ENCODE data around the gene MYADML2.

DNA sequence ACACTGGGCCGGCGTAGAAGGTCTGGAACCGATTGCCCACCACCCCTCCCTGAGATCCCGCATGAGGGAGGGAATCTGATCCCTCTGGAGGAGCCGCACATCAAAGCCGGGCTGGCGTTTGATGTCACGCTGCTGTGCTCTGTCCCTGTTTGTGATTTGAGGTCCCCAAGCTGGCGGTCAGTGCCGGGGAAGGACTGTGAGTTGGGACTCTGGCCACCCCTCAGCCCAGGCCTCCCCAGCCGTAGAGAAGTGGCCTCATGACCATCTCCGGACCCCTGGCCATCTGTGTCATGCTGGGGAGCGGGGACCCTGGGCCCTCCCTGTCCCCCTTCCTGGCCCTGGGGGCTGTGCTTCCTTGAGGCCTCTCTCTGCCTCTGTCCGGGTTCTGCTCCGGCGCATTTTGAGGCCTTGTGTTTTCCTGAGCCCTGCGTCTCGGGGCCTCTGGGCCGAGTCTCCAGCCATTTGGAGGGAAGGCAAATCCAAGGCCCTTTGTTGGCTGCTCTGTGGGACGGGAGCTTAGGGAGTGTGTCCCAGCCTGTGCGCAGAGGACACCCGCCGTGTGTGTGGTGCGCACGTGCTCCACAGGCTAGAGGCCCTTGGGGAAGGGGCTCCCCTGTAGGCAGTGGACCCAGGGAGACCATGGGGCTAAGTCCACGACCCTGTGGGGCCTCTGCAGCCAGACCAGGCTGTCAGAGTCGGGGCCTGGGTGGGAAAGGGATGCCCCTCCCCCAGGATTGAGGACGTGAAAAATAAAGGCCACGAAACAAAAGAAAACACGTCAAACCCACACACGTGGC is 45.5 kb upstream of the MYADML2 start:
- TF ChIP-seq POLR2A (IDR thresholded peaks at IDR 0.05; ENCODE audit: control extremely low read depth in 1 of 2, low read depth in 2 of 2, low read length in 2 of 2) (no peak), EGR1 (IDR thresholded peaks at IDR 0.05; ENCODE audit: borderline replicate concordance, low read depth, low read length) (no peak), CTCF (IDR thresholded peaks at IDR 0.05; ENCODE audit: control extremely low read depth in 1 of 3, insufficient read depth in 1 of 3, low read depth in 1 of 3, low read length in 3 of 3) (no peak), MAFK (IDR thresholded peaks at IDR 0.05; ENCODE audit: low read depth, low read length) (no peak), CHD7 (IDR thresholded peaks at IDR 0.05; ENCODE audit: insufficient replicate concordance, low read length) (no peak), SP4 (IDR thresholded peaks at IDR 0.05; ENCODE audit: low read length) (no peak)
- TF ChIP-seq, protein P1, sequence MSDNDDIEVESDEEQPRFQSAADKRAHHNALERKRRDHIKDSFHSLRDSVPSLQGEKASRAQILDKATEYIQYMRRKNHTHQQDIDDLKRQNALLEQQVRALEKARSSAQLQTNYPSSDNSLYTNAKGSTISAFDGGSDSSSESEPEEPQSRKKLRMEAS (IDR thresholded peaks at IDR 0.05): peak; percentile 66; the same call in 1 of the 2 replicates
